Transverse colon (tissue), 4 donors: ENCODE data around the gene BHLHA9.

Experiments used
- EP300 ChIP-seq: sonication (generic); formaldehyde crosslinking; IDR thresholded peaks from one replicate; pipeline ENCODE4 v1.6.1; 2017; ENCODE audit warnings: antibody characterized with exemption, low read depth
- POLR2A ChIP-seq: fragments of 450-650 bp; IDR thresholded peaks from one replicate; pipeline ENCODE4 v1.6.1; 2016; ENCODE audit warnings: antibody characterized with exemption, mild to moderate bottlenecking, moderate library complexity
- POLR2AphosphoS5 ChIP-seq, 3 donors: sonication (generic); formaldehyde crosslinking; IDR thresholded peaks; one replicate each; pipeline ENCODE4 v1.6.1; 2016; ENCODE audit warnings: antibody characterized with exemption in 3 of 3
- TF ChIP-seq, protein P1 (sequence below), 5 experiments: fragments of 200-600 bp in 3 of 5; fragments of 450-650 bp in 2 of 5; sonication (generic) in 3 of 5; IDR thresholded peaks; 1 replicate in 2 of 5; 2 replicates in 3 of 5; pipeline ENCODE4 v1.5.1; 2016 to 2017; ENCODE audit warnings: antibody characterized with exemption in 5 of 5, inconsistent platforms in 3 of 5, mild to moderate bottlenecking in 2 of 5, moderate library complexity in 1 of 5

DNA sequence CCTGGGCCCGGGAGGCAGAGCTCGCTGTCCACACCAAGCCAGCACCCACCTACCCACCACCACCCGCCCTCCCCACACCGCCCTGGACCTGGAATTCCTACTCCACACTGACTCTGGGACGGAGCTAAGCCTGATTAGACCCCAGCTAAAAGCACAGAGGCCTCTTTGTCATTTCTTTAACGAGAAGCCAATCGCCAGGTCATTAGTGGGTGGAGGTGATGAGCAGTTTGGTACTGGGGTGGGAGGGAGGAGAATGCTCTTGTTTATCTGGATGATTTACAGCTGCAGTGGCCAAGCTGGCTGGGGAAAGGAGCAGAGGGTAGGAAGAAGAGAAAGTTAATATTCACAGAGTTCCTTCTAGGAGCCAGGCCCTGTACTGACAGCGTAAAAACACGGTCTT lies 6.0 kb upstream of the BHLHA9 start:
- TF ChIP-seq EP300 (no peak), POLR2A (no peak), POLR2AphosphoS5 (IDR thresholded peaks at IDR 0.05) (no peak)
- TF ChIP-seq, protein P1, sequence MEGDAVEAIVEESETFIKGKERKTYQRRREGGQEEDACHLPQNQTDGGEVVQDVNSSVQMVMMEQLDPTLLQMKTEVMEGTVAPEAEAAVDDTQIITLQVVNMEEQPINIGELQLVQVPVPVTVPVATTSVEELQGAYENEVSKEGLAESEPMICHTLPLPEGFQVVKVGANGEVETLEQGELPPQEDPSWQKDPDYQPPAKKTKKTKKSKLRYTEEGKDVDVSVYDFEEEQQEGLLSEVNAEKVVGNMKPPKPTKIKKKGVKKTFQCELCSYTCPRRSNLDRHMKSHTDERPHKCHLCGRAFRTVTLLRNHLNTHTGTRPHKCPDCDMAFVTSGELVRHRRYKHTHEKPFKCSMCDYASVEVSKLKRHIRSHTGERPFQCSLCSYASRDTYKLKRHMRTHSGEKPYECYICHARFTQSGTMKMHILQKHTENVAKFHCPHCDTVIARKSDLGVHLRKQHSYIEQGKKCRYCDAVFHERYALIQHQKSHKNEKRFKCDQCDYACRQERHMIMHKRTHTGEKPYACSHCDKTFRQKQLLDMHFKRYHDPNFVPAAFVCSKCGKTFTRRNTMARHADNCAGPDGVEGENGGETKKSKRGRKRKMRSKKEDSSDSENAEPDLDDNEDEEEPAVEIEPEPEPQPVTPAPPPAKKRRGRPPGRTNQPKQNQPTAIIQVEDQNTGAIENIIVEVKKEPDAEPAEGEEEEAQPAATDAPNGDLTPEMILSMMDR (IDR thresholded peaks at IDR 0.05), result no peak
